H9 (cell line): Measurements from ENCODE around the gene WDR27. TPM values are rescaled to one million over a fixed set of nuclear protein-coding genes. Genes with fewer than 3 reads are reported as not detected.

Experiments
- DNase-seq: peaks from one replicate; pipeline ENCODE4 v3.0.0-alpha.2; 2017
- H2AFZ ChIP-seq: one replicate; pipeline ENCODE4 v1.6.1; 2013; ENCODE audit warnings: mild to moderate bottlenecking, low read length, control low read depth, moderate library complexity
- H2AK5ac ChIP-seq: 2 replicates; pipeline ENCODE4 v1.6.1; 2013; ENCODE audit warnings: low read length, control low read depth, mixed read lengths; ENCODE audit not compliant: insufficient read length
- H2BK120ac ChIP-seq: one replicate; pipeline ENCODE4 v1.6.1; 2013; ENCODE audit warnings: low read depth, mild to moderate bottlenecking, low read length, control low read depth, inconsistent platforms; ENCODE audit not compliant: poor library complexity, severe bottlenecking
- H2BK12ac ChIP-seq: 2 replicates; pipeline ENCODE4 v1.6.1; 2013; ENCODE audit warnings: low read length, control low read depth, mixed read lengths, low read depth; ENCODE audit not compliant: insufficient read length
- H2BK15ac ChIP-seq: 2 replicates; pipeline ENCODE4 v1.6.1; 2013; ENCODE audit warnings: low read depth, low read length, control low read depth
- H2BK20ac ChIP-seq: one replicate; pipeline ENCODE4 v1.6.1; 2013; ENCODE audit warnings: low read depth, mild to moderate bottlenecking, low read length, control low read depth, inconsistent platforms; ENCODE audit not compliant: poor library complexity, severe bottlenecking
- H2BK5ac ChIP-seq: 2 replicates; pipeline ENCODE4 v1.6.1; 2013; ENCODE audit warnings: low read length, control low read depth, mixed read lengths; ENCODE audit not compliant: insufficient read length
- H3K14ac ChIP-seq: 2 replicates; pipeline ENCODE4 v1.6.1; 2013; ENCODE audit warnings: low read length, control low read depth; ENCODE audit not compliant: insufficient read depth
- H3K18ac ChIP-seq: 2 replicates; pipeline ENCODE4 v1.6.1; 2013; ENCODE audit warnings: low read depth, mild to moderate bottlenecking, mixed read lengths, low read length, control low read depth; ENCODE audit not compliant: insufficient read length
- H3K23ac ChIP-seq: 2 replicates; pipeline ENCODE4 v1.6.1; 2013; ENCODE audit warnings: low read length, control low read depth, mixed read lengths, low read depth; ENCODE audit not compliant: insufficient read length
- H3K23me2 ChIP-seq: 2 replicates; pipeline ENCODE4 v1.6.1; 2013; ENCODE audit warnings: low read depth, mild to moderate bottlenecking, mixed read lengths, low read length, control low read depth; ENCODE audit not compliant: insufficient read length, poor library complexity, severe bottlenecking
- H3K27ac ChIP-seq: 2 replicates; pipeline ENCODE4 v1.5.1; 2013; ENCODE audit warnings: low read length, control low read depth, mixed read lengths, low read depth; ENCODE audit not compliant: insufficient read length
- H3K27me3 ChIP-seq: 2 replicates; pipeline ENCODE4 v1.6.1; 2013; ENCODE audit warnings: low read length, control low read depth, inconsistent platforms; ENCODE audit not compliant: insufficient read depth
- H3K4ac ChIP-seq: 2 replicates; pipeline ENCODE4 v1.6.1; 2013; ENCODE audit warnings: low read depth, mild to moderate bottlenecking, control low read depth, inconsistent platforms, low read length, moderate library complexity
- H3K4me1 ChIP-seq: 2 replicates; pipeline ENCODE4 v1.6.1; 2013; ENCODE audit warnings: low read length, control low read depth, inconsistent platforms; ENCODE audit not compliant: insufficient read depth
- H3K4me2 ChIP-seq: 2 replicates; pipeline ENCODE4 v1.6.1; 2013; ENCODE audit warnings: low read length, control low read depth, mixed read lengths; ENCODE audit not compliant: insufficient read length, insufficient read depth
- H3K56ac ChIP-seq: 2 replicates; pipeline ENCODE4 v1.6.1; 2013; ENCODE audit warnings: low read depth, mild to moderate bottlenecking, mixed read lengths, low read length, control low read depth; ENCODE audit not compliant: insufficient read length
- H3K79me1 ChIP-seq: 2 replicates; pipeline ENCODE4 v1.6.1; 2013; ENCODE audit warnings: low read depth, mild to moderate bottlenecking, moderate library complexity, low read length, control low read depth, inconsistent platforms; ENCODE audit not compliant: insufficient read depth, poor library complexity, severe bottlenecking
- H3K79me2 ChIP-seq: 2 replicates; pipeline ENCODE4 v1.6.1; 2013; ENCODE audit warnings: low read length, control low read depth, inconsistent platforms; ENCODE audit not compliant: insufficient read depth
- H3K9ac ChIP-seq: 2 replicates; pipeline ENCODE4 v1.6.1; 2013; ENCODE audit warnings: low read length, control low read depth, mixed read lengths; ENCODE audit not compliant: insufficient read length; ENCODE audit errors: extremely low read depth
- H3K9me3 ChIP-seq: one replicate; pipeline ENCODE4 v1.6.1; 2013; ENCODE audit warnings: low read depth, low read length, inconsistent platforms; ENCODE audit not compliant: control insufficient read depth
- H3T11ph ChIP-seq: one replicate; pipeline ENCODE4 v1.6.1; 2013; ENCODE audit warnings: mild to moderate bottlenecking, low read length, control low read depth, inconsistent platforms
- H4K20me1 ChIP-seq: one replicate; pipeline ENCODE4 v1.6.1; 2013; ENCODE audit not compliant: control insufficient read depth, insufficient read length, insufficient read depth
- H4K5ac ChIP-seq: 2 replicates; pipeline ENCODE4 v1.6.1; 2013; ENCODE audit warnings: low read depth, mild to moderate bottlenecking, mixed read lengths, low read length, control low read depth; ENCODE audit not compliant: insufficient read length
- H4K8ac ChIP-seq: replicated peaks from 2 replicates; pipeline ENCODE4 v1.6.1; 2013; ENCODE audit warnings: low read length, control low read depth, mixed read lengths, low read depth; ENCODE audit not compliant: insufficient read length
- H4K91ac ChIP-seq: 2 replicates; pipeline ENCODE4 v1.6.1; 2013; ENCODE audit warnings: low read depth, mild to moderate bottlenecking, moderate library complexity, mixed read lengths, low read length, control low read depth; ENCODE audit not compliant: insufficient read length
- H3K27ac Mint-ChIP-seq, 3 experiments: 2 replicates in 2 of 3; 3 replicates in 1 of 3; pipeline ENCODE4 v1.8.0; 2020 to 2021; ENCODE audit warnings: mixed read lengths in 3 of 3, mild to moderate bottlenecking in 1 of 3, moderate library complexity in 1 of 3
- H3K27me3 Mint-ChIP-seq: 2 replicates; pipeline ENCODE4 v1.8.0; 2021; ENCODE audit warnings: low read depth, mild to moderate bottlenecking, moderate library complexity, mixed read lengths
- H3K36me3 Mint-ChIP-seq, 3 experiments: 2 replicates in 2 of 3; 3 replicates in 1 of 3; pipeline ENCODE4 v1.8.0; 2020 to 2021; ENCODE audit warnings: low read depth in 3 of 3, mixed read lengths in 3 of 3; ENCODE audit not compliant: insufficient read depth in 1 of 3
- H3K4me1 Mint-ChIP-seq, 2 experiments: 2 replicates each; pipeline ENCODE4 v1.8.0; 2020; ENCODE audit warnings: mixed read lengths in 2 of 2
- H3K4me3 Mint-ChIP-seq, 2 experiments: 2 replicates in 1 of 2; 3 replicates in 1 of 2; pipeline ENCODE4 v1.8.0; 2020 to 2021; ENCODE audit warnings: mild to moderate bottlenecking in 2 of 2, mixed read lengths in 2 of 2, moderate library complexity in 1 of 2
- H3K9me3 Mint-ChIP-seq, 2 experiments: 2 replicates in 1 of 2; 3 replicates in 1 of 2; pipeline ENCODE4 v1.8.0; 2020; ENCODE audit warnings: mild to moderate bottlenecking in 2 of 2, mixed read lengths in 2 of 2, moderate library complexity in 1 of 2
- WGBS: extraction: QIAGEN DNeasy Blood & Tissue Kit; methylation state at CpG from one replicate; pipeline ENCODE4 v1.1.7; 2013; ENCODE audit warnings: missing lambda C conversion rate, low lambda C conversion rate, mixed read lengths; ENCODE audit not compliant: insufficient read length; ENCODE audit errors: extremely low coverage; 5-methylcytosine and 5-hydroxymethylcytosine counted together
- total RNA-seq: library from RNA; stranded (reverse); gene quantifications from 2 replicates; pipeline ENCODE4 v1.2.1, GENCODE V29; 2021
- TF ChIP-seq, protein P1 (sequence below): fragments of 200-600 bp; sonication (generic); conservative IDR thresholded peaks from 3 replicates; pipeline ENCODE4 v1.8.0; 2021; ENCODE audit warnings: antibody characterized with exemption, mild to moderate bottlenecking

The WDR27 gene
- total RNA-seq, 1 experiment from 2014 or later: 48.7 TPM

DNA sequence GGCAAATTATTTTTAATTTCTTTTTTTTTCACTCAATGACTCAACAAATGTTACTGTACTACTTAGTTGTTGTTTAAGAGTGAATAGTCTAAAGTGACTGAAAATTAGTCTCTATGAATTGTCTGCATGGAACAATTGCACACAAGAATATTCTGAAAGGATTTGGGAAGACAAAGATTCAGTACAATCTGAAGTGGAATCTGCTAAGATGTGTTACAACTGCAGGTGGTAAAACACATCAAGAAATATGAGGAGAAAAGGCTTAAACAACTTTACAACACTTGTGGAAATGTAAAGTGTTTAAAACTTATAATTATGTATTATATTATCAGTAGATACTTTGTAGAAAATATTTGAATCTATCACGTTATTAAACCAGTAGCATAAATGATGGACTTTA, 193.4 kb downstream of the WDR27 start:
- TF ChIP-seq, protein P1, sequence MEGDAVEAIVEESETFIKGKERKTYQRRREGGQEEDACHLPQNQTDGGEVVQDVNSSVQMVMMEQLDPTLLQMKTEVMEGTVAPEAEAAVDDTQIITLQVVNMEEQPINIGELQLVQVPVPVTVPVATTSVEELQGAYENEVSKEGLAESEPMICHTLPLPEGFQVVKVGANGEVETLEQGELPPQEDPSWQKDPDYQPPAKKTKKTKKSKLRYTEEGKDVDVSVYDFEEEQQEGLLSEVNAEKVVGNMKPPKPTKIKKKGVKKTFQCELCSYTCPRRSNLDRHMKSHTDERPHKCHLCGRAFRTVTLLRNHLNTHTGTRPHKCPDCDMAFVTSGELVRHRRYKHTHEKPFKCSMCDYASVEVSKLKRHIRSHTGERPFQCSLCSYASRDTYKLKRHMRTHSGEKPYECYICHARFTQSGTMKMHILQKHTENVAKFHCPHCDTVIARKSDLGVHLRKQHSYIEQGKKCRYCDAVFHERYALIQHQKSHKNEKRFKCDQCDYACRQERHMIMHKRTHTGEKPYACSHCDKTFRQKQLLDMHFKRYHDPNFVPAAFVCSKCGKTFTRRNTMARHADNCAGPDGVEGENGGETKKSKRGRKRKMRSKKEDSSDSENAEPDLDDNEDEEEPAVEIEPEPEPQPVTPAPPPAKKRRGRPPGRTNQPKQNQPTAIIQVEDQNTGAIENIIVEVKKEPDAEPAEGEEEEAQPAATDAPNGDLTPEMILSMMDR: no peak

More for the DNA sequence above, 193.4 kb downstream of the WDR27 start:
- H4K5ac ChIP-seq: no peak overlapping the region
- H2BK5ac ChIP-seq: no peak overlapping the region
- no peak overlapping the region for H3K4ac ChIP-seq
- H3T11ph ChIP-seq: no peak overlapping the region
- no peaks in the 10 kb centered on the region for H3K27me3 Mint-ChIP-seq
- H3K27ac ChIP-seq: no peak overlapping the region
- no peaks in the 10 kb centered on the region for H3K4me1 Mint-ChIP-seq
- H3K18ac ChIP-seq: no peak overlapping the region
- no peaks in the 10 kb centered on the region for H3K27me3 ChIP-seq
- H3K4me3 Mint-ChIP-seq: no peak overlapping the region
- peaks cover 10 to 18% (median 13%) of the 10 kb centered on the region in 3 experiments for H3K36me3 Mint-ChIP-seq
- H3K9me3 Mint-ChIP-seq: peaks cover 17% of the 10 kb centered on the region in 2 experiments
- no peak overlapping the region for H3K23ac ChIP-seq
- no peak overlapping the region for H3K9ac ChIP-seq
- DNase-seq: no peak
- no peak overlapping the region for H3K56ac ChIP-seq
- no peaks in the 10 kb centered on the region for H4K20me1 ChIP-seq
- H3K27ac Mint-ChIP-seq: no peak overlapping the region
- H3K79me1 ChIP-seq: no peaks in the 10 kb centered on the region
- WGBS: no CpG with 5 or more reads among the region's 1 CpG
- H2BK20ac ChIP-seq: no peak overlapping the region
- H3K9me3 ChIP-seq: no peaks in the 10 kb centered on the region
- no peak overlapping the region for H2BK12ac ChIP-seq
- H3K79me2 ChIP-seq: no peaks in the 10 kb centered on the region
- H4K8ac ChIP-seq: no peak overlapping the region
- no peak overlapping the region for H4K91ac ChIP-seq
- H2AFZ ChIP-seq: no peak overlapping the region
- H2AK5ac ChIP-seq: no peak overlapping the region
- no peak overlapping the region for H3K14ac ChIP-seq
- H3K4me1 ChIP-seq: no peaks in the 10 kb centered on the region
- no peaks in the 10 kb centered on the region for H3K23me2 ChIP-seq
- H2BK15ac ChIP-seq: no peak overlapping the region
- H3K4me2 ChIP-seq: no peak overlapping the region
- no peak overlapping the region for H2BK120ac ChIP-seq
